ENCODE results near the gene AKAP13.

Gene AKAP13

GRCh38 chr15:85380217-85380811 is at the start of gene AKAP13:
TSS of gene AKAP13 (plus strand) at chr15:85380603. CDS start at chr15:85485721, 105,118 bp downstream.
- Histone ChIP-seq H3K36me3 (ENCODE audit: control insufficient read depth, insufficient read depth, low read length) (no peaks in the 10 kb centered on the region), H3K27ac (ENCODE audit: low read depth, low read length) (peak within 1 kb of the TSS; percentile 96), H3K4me3 (ENCODE audit: low read depth, low read length) (peak within 1 kb of the TSS; percentile 78), H3K9me3 (ENCODE audit: control insufficient read depth, insufficient read depth, low read length) (no peaks in the 10 kb centered on the region), H3K27me3 (ENCODE audit: control insufficient read depth, insufficient read depth, low read length) (no peaks in the 10 kb centered on the region), H3K4me1 (ENCODE audit: control insufficient read depth, insufficient read depth, low read length) (peaks cover 9% of the 10 kb centered on the region), H3K9ac (ENCODE audit: low read depth, low read length) (peak within 1 kb of the TSS; percentile 81)

- no peaks in the 10 kb centered on the region for H3K27me3 ChIP-seq (ENCODE audit: control insufficient read depth, insufficient read depth, low read length)
- peak overlapping the region; percentile 50 for H3K27ac ChIP-seq (ENCODE audit: low read depth, low read length)
- 0 out of 2 replicates have a peak overlapping the region, but pooled peaks have one; percentile 36 for H3K4me3 ChIP-seq (ENCODE audit: low read depth, low read length)
- H3K36me3 ChIP-seq (ENCODE audit: control insufficient read depth, insufficient read depth, low read length): no peaks in the 10 kb centered on the region
- H3K9me3 ChIP-seq (ENCODE audit: control insufficient read depth, insufficient read depth, low read length): no peaks in the 10 kb centered on the region
- no peak overlapping the region for H3K9ac ChIP-seq (ENCODE audit: low read depth, low read length)
- peaks cover 19% of the 10 kb centered on the region for H3K4me1 ChIP-seq (ENCODE audit: control insufficient read depth, insufficient read depth, low read length)
Observed at GRCh38 chr15:85330901-85331588, 49.4 kb upstream of the AKAP13 start.

GRCh38 chr15:85331655-85332285 is 48.6 kb upstream of the AKAP13 start:
- peaks cover 13% of the 10 kb centered on the region for H3K4me1 ChIP-seq (ENCODE audit: control insufficient read depth, insufficient read depth, low read length)
- H3K27ac ChIP-seq (ENCODE audit: low read depth, low read length): peak overlapping the region; percentile 50
- H3K36me3 ChIP-seq (ENCODE audit: control insufficient read depth, insufficient read depth, low read length): no peaks in the 10 kb centered on the region
- no peak overlapping the region for H3K9ac ChIP-seq (ENCODE audit: low read depth, low read length)
- H3K27me3 ChIP-seq (ENCODE audit: control insufficient read depth, insufficient read depth, low read length): no peaks in the 10 kb centered on the region
- H3K4me3 ChIP-seq (ENCODE audit: low read depth, low read length): no peak overlapping the region
- no peaks in the 10 kb centered on the region for H3K9me3 ChIP-seq (ENCODE audit: control insufficient read depth, insufficient read depth, low read length)

- Histone ChIP-seq H3K36me3 (ENCODE audit: control insufficient read depth, insufficient read depth, low read length) (no peaks in the 10 kb centered on the region), H3K9ac (ENCODE audit: low read depth, low read length) (no peak overlapping the region), H3K4me3 (ENCODE audit: low read depth, low read length) (no peak overlapping the region), H3K4me1 (ENCODE audit: control insufficient read depth, insufficient read depth, low read length) (peaks cover 20% of the 10 kb centered on the region), H3K9me3 (ENCODE audit: control insufficient read depth, insufficient read depth, low read length) (no peaks in the 10 kb centered on the region), H3K27me3 (ENCODE audit: control insufficient read depth, insufficient read depth, low read length) (peaks cover 6% of the 10 kb centered on the region; the same call in 1 of the 2 replicates), H3K27ac (ENCODE audit: low read depth, low read length) (no peak overlapping the region)
Observed at GRCh38 chr15:85333132-85333831, 47.1 kb upstream of the AKAP13 start.

- Histone ChIP-seq H3K9ac (ENCODE audit: low read depth, low read length) (no peak overlapping the region), H3K27ac (ENCODE audit: low read depth, low read length) (no peak overlapping the region), H3K36me3 (ENCODE audit: control insufficient read depth, insufficient read depth, low read length) (no peaks in the 10 kb centered on the region), H3K9me3 (ENCODE audit: control insufficient read depth, insufficient read depth, low read length) (no peaks in the 10 kb centered on the region), H3K27me3 (ENCODE audit: control insufficient read depth, insufficient read depth, low read length) (peaks cover 6% of the 10 kb centered on the region; the same call in 1 of the 2 replicates), H3K4me1 (ENCODE audit: control insufficient read depth, insufficient read depth, low read length) (peaks cover 20% of the 10 kb centered on the region), H3K4me3 (ENCODE audit: low read depth, low read length) (no peak overlapping the region)
Observed at GRCh38 chr15:85334241-85334640, 46.2 kb upstream of the AKAP13 start.

- H3K4me3 ChIP-seq (ENCODE audit: low read depth, low read length): no peak overlapping the region
- peak overlapping the region; percentile 2 for H3K27ac ChIP-seq (ENCODE audit: low read depth, low read length)
- H3K36me3 ChIP-seq (ENCODE audit: control insufficient read depth, insufficient read depth, low read length): no peaks in the 10 kb centered on the region
- H3K9me3 ChIP-seq (ENCODE audit: control insufficient read depth, insufficient read depth, low read length): no peaks in the 10 kb centered on the region
- no peak overlapping the region for H3K9ac ChIP-seq (ENCODE audit: low read depth, low read length)
- peaks cover 6% of the 10 kb centered on the region; the same call in 1 of the 2 replicates for H3K27me3 ChIP-seq (ENCODE audit: control insufficient read depth, insufficient read depth, low read length)
- H3K4me1 ChIP-seq (ENCODE audit: control insufficient read depth, insufficient read depth, low read length): peaks cover 20% of the 10 kb centered on the region
Observed at GRCh38 chr15:85335193-85335942, 45.0 kb upstream of the AKAP13 start.

- no peaks in the 10 kb centered on the region for H3K9me3 ChIP-seq (ENCODE audit: control insufficient read depth, insufficient read depth, low read length)
- H3K4me3 ChIP-seq (ENCODE audit: low read depth, low read length): no peak overlapping the region
- H3K4me1 ChIP-seq (ENCODE audit: control insufficient read depth, insufficient read depth, low read length): peaks cover 8% of the 10 kb centered on the region
Observed at GRCh38 chr15:85336880-85337279, 43.5 kb upstream of the AKAP13 start.

GRCh38 chr15:85337425-85338074 is 42.9 kb upstream of the AKAP13 start:
- H3K9ac ChIP-seq (ENCODE audit: low read depth, low read length): no peak overlapping the region
- peaks cover 6% of the 10 kb centered on the region; the same call in 1 of the 2 replicates for H3K27me3 ChIP-seq (ENCODE audit: control insufficient read depth, insufficient read depth, low read length)
- H3K4me1 ChIP-seq (ENCODE audit: control insufficient read depth, insufficient read depth, low read length): peaks cover 8% of the 10 kb centered on the region
- peak overlapping the region; percentile 24 for H3K27ac ChIP-seq (ENCODE audit: low read depth, low read length)
- H3K4me3 ChIP-seq (ENCODE audit: low read depth, low read length): no peak overlapping the region
- H3K9me3 ChIP-seq (ENCODE audit: control insufficient read depth, insufficient read depth, low read length): no peaks in the 10 kb centered on the region
- no peaks in the 10 kb centered on the region for H3K36me3 ChIP-seq (ENCODE audit: control insufficient read depth, insufficient read depth, low read length)

More at GRCh38 chr15:85336880-85337279, 43.5 kb upstream of the AKAP13 start:
- Histone ChIP-seq H3K27me3 (ENCODE audit: control insufficient read depth, insufficient read depth, low read length) (peaks cover 6% of the 10 kb centered on the region; the same call in 1 of the 2 replicates), H3K36me3 (ENCODE audit: control insufficient read depth, insufficient read depth, low read length) (no peaks in the 10 kb centered on the region), H3K27ac (ENCODE audit: low read depth, low read length) (no peak overlapping the region), H3K9ac (ENCODE audit: low read depth, low read length) (no peak overlapping the region)

- Histone ChIP-seq H3K36me3 (ENCODE audit: control insufficient read depth, insufficient read depth, low read length) (no peaks in the 10 kb centered on the region), H3K4me3 (ENCODE audit: low read depth, low read length) (no peak overlapping the region), H3K27ac (ENCODE audit: low read depth, low read length) (no peak overlapping the region), H3K27me3 (ENCODE audit: control insufficient read depth, insufficient read depth, low read length) (peaks cover 6% of the 10 kb centered on the region; the same call in 1 of the 2 replicates), H3K9me3 (ENCODE audit: control insufficient read depth, insufficient read depth, low read length) (no peaks in the 10 kb centered on the region), H3K9ac (ENCODE audit: low read depth, low read length) (no peak overlapping the region), H3K4me1 (ENCODE audit: control insufficient read depth, insufficient read depth, low read length) (peaks cover 8% of the 10 kb centered on the region)
Observed at GRCh38 chr15:85340321-85340665, 40.1 kb upstream of the AKAP13 start.

GRCh38 chr15:85340852-85341251 is 39.6 kb upstream of the AKAP13 start:
- H3K36me3 ChIP-seq (ENCODE audit: control insufficient read depth, insufficient read depth, low read length): no peaks in the 10 kb centered on the region
- H3K9ac ChIP-seq (ENCODE audit: low read depth, low read length): no peak overlapping the region
- no peak overlapping the region for H3K4me3 ChIP-seq (ENCODE audit: low read depth, low read length)
- H3K9me3 ChIP-seq (ENCODE audit: control insufficient read depth, insufficient read depth, low read length): no peaks in the 10 kb centered on the region
- H3K4me1 ChIP-seq (ENCODE audit: control insufficient read depth, insufficient read depth, low read length): peaks cover 8% of the 10 kb centered on the region
- H3K27ac ChIP-seq (ENCODE audit: low read depth, low read length): no peak overlapping the region
- peaks cover 6% of the 10 kb centered on the region; the same call in 1 of the 2 replicates for H3K27me3 ChIP-seq (ENCODE audit: control insufficient read depth, insufficient read depth, low read length)

All from HUES48 (cell line).